GM21786 (cell line): ENCODE measurements around the gene COX6B2.
"Not testable (repeated sequence)": the region's sequence is repeated elsewhere in the genome, so short reads cannot be mapped to it uniquely, and the experiment has no call there.

ENCODE experiments used
- ATAC-seq: cut with Tn5 transposase; IDR thresholded peaks from one replicate; pipeline ENCODE4 v1.9.1; 2021; ENCODE audit not compliant: unreplicated experiment

The COX6B2 gene, protein sequence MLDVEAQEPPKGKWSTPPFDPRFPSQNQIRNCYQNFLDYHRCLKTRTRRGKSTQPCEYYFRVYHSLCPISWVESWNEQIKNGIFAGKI

GRCh38 chr19:55354698-55355212 is at the start of gene COX6B2:
TSS of gene COX6B2 (minus strand) at chr19:55354719. CDS start at chr19:55354521, 198 bp downstream.
- no peak for ATAC-seq

- no peak for ATAC-seq
These were observed 48.0 kb upstream of the COX6B2 start for GRCh38 chr19:55402509-55402908.

- not testable (repeated sequence) for ATAC-seq
These were observed 46.9 kb upstream of the COX6B2 start for GRCh38 chr19:55401390-55401789.

- ATAC-seq = no peak
These were observed 46.0 kb upstream of the COX6B2 start for GRCh38 chr19:55400281-55401087.

- ATAC-seq = no peak
These were observed 43.8 kb upstream of the COX6B2 start for GRCh38 chr19:55398200-55398925.

DNA sequence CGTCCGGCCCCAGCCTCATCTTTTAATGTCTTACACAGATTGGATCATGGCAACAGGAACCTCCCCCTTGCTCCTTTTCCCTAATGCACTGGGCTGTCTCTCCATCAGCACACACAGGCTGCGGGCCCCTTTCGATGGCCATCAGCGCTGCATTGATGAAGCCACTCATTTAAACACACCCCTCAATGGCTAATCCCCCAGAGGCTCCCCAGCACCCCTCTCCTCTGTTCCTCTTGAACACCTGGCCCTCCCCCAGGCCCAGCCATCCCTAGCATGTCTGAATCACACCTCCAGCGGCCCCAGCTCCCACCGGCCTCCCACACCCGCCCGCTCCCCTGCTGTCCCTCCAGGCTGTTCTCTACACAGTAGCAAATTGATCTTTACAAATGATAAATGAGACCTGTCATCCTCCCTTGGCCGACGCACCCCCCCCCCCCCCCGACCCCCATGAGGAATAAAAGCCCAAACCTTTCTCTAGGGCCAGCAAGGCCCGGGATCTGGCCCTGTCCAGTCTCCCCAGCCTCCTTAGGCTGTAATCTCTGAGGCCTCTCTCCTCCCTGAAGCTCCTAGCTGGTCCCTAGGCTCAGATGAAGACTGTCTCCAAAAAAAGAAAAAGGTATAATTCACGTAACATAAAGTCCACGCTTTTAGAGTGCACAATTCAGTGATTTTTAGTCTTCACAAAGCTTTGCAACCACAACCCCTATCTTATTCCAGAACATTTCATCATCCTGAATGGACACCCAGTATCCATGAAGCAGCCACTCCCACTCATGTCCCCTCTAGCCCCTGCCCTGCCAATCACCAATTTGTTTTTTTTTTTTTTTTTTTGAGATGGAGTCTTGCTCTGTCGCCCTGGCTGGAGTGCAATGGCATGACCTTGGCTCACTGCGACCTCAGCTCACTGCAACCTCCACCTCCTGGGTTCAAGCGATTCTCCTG is 38.6 kb upstream of the COX6B2 start:
- ATAC-seq = no peak

DNA sequence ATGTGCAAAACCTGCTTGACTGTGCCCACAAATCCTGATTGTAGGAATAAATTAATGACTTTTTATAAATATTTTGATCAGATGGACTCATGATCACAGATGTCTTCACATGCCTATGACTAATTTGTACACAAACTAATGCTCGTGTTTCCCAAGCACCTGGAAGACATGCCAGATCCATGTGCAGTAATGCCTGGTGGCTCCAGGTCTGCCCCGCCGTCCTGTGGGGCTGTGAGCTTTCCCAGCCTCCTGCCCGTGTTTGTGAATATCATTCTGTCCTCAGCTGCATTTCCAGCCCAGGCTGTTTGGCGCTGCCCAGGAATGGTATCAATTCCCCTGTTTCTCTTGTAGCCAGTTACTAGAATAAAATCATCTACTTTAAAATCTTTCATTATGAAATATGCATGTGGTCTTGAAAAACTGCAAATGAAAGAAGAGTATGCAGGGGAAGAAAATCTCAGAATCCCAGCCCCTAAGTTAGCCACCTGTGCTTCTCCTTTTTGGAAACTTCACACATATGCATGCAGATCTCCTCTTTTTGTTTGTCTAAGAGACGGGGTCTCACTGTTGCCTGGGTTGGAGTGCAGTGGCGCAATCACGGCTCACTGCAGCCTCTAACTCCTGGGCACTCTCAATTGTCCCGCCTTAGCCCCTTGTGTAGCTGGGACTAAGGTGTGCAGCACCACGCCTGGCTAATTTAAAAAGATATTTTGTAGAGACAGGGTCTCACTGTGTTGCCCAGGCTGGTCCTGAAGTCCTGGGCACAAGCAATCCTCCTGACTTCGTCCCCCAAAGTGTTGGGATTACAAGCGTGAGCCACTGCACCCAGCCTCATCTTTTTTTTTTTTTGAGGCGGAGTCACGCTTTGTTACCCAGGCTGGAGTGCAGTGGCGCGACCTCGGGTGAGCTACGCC is 37.4 kb upstream of the COX6B2 start:
- no peak for ATAC-seq

GRCh38 chr19:55391191-55391670 is 36.7 kb upstream of the COX6B2 start:
- no peak for ATAC-seq

DNA sequence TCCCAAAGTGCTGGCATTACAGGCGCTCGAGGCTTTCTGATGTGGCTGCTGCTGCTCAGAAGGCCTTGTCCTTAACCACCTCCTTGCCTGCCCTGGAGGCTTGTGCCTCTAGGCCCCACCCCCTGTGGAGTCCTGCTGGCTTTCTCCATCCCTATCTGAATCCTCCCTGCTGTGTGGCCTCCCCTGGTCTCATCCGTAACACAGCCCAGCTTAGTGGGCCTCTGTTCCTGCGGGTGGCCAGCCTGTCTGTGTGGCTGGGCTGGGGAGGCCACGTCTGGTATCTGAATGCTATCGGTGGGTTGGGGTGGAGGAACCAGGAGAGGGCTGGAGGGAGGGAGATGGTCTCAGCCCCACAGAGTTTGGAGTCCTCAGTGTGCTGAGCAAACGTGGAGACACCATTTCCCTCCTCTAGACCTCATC is 36.0 kb upstream of the COX6B2 start:
- ATAC-seq = no peak

DNA sequence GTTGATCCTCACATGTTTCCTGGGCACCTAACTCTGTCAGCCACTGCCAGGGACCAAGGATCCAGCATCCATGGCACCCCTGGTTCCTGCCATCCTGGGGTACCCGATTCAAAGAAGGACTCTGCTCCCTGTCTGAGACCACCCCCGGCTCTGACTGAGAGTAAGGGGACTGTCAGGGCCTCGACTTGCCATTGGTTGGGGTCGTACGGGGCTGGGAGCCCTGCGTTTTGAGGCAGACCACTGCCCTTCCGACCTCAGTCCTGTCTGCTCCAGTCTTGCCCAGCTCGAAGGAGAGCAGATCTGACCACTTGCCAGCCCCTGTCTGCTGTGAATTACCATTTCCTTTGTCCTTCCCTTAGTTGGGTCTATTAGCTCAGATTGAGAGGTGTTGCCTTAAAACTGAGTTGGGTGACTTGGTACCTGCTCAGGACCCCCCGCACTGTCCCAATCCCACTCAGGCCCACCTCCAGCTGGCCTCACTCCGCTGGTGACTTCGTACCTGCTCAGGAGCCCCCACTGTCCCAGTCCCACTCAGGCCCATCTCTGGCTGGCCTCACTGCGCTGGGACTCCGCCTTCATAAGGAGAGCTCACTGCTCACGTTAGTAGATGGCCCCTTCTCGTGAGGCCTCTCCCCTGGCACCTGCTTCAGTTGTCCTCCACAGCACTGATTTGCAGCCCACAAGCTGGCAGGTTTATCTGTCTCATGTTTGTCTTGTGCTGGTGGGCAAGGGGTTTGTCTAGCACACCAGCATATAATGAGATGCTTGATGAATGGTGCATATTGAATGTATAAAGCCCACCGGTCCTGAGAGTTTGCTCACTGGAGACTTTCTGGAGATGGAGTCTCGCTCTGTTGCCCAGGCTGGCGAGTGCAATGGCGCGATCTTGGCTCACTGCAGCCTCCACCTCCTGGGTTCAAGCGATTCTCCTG is 35.1 kb upstream of the COX6B2 start:
- ATAC-seq = no peak

DNA sequence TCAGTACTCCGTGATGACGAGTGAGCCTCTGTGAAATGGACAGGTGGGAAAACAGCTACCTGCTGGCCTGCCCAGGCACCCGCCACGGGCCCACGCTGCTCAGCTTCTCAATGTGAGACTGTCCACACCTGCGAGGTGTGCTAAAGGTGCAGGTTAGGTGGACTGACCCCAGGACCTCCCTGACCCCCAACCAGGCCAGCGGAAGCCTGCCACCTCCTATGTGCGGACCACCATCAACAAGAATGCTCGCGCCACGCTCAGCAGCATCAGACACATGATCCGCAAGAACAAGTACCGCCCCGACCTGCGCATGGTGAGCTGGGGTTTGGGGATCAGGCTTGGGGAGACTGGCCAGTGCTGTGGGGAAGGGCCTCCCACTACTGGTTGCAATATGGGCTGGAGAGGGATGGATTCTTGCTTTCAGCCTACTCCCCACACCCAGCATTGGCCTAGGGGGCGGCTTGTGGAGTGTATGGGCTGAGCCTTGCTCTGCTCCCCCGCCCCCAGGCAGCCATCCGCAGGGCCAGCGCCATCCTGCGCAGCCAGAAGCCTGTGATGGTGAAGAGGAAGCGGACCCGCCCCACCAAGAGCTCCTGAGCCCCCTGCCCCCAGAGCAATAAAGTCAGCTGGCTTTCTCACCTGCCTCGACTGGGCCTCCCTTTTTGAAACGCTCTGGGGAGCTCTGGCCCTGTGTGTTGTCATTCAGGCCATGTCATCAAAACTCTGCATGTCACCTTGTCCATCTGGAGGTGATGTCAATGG is 33.4 kb upstream of the COX6B2 start:
- no peak for ATAC-seq

DNA sequence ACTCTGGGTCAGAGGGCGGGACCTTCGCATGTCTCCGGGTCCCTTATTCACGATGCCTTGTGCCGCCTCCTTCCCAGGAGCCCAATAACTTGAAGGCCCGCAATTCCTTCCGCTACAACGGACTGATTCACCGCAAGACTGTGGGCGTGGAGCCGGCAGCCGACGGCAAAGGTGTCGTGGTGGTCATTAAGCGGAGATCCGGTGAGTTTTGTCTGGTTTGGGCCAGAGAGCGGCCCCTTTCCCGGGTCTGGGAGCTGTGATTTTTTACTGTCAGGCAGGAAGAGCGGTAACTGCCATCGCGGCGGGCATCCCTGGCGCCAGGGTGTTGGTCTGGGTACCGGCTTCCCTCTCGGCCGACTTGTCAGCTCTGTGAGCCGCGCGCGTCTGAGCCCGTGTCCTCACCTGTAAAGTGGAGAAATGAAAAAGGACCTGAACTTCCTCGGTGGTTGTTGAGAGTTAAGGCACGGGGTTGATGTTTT is 32.0 kb upstream of the COX6B2 start:
- ATAC-seq = no peak

DNA sequence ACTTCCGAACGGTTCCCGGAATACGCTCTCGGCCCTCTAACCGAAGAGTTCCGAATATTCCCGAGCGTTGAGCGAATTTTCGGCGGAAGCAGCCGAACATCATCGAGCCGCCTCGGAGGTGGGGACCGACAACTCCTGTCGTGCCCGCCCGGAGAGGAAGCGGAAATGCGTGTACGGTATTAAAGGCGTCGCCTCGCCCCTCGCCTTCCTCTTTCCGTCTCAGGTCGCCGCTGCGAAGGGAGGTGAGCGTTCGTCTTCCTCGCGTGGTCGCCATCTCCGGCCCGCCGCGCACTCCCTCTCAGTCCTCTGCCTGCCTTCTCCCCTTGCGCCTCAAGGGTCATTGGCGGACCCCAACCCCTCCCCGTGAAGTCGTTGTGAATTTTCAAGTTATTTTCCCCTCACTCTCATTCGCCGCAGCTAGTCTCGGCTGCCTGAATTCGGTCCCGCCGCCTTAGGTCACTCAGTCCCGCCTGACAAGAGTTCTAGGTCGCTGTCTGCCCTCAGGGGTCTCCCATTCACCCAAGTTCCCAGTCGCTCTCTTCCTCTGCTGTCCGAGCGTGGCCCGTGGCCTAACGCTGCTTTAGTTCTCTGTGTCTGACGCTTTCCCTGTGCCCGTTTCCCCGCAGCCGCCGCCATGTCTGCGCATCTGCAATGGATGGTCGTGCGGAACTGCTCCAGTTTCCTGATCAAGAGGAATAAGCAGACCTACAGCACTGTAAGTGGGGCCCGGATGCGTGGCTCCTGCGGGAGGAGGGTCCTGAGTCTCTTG is 31.4 kb upstream of the COX6B2 start, which contains the start of gene RPL28:
Gene RPL28 (plus strand): TSS at position 209 of the 769 bp plus-strand sequence. CDS start 426 bp downstream, at position 635.
- peak; percentile 61 for ATAC-seq

DNA sequence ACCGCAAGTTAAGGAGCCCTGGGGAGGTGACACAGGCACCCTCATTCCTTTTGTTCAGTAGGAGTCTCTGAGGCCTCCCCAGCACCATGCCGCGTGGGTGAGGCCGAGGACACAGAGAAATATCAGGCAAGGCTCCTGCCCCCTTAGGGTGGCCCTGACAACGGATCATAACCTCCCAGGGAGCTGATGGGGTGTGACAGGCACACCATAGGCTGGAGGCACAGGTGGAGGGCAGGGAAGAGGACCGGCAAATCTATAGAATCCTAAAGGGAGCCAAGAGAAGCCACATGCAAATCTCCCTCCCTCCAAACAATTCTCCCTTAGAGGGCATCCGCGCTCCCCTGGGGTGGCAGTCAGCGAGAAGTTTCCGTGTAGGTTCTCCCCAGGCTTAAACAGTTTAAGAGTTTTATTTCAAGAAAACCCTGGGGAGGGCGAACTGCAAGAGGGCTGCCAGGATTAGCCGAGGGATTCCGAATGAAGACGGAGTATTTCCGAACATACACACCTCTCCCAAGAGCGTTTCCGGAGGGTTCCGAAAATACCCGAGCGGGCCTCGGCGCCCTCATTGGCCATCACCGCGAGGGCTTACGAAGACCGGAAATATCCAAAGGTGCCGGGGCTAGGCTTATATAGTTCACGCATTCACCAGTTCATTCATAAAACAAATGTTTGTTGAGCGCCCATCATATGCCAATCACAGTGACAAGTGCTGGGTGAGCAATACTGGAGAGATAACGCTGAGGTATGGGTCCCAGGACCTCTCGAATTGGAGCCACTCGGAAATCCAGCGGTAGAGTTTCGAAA is 30.6 kb upstream of the COX6B2 start:
- ATAC-seq = peak; percentile 56

DNA sequence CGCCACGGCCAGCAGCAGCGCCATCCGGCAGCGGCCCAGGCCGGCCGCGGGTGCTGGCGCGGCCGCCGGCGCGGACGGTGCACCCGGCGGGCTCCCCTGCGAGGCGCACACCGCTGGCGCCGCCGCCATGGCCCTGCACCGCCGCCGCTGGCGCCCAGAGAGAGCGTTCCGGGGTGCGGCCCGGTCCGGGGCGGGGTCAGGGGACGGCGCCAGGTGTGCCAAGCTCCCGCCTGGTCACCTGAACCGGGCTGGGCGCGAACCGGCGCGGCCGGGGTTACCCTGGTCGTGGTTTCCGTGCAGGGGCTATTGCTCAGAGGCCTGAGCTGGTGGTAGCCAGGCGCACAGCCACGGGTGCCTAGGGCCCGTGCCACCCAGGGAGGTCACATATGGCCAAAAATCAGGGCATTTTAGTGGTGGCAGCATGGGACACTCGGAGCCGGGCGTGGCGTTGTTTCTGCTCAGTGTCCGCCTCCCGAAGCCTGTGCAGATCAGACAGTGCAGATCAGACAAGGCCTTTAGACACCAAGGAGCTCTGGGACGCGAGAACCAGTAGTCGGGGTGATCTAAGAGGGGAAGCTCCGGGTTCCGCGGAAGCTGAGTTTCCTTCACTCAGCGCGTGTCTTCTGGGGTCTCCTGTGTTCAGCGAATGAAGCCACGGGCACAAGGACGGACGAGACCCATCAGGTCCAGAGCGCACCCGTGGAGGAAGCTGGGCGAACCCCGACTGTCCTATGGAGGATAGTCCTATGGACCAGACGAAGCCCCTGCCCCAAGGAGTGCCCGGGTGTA is 29.8 kb upstream of the COX6B2 start, which contains the start of gene TMEM238:
Gene TMEM238 (minus strand): TSS at position 162 of the 789 bp plus-strand sequence. CDS start 33 bp downstream, at position 129.
- ATAC-seq = no peak
